ENCODE results near the gene RAMP3.

RAMP3 gene

DNA sequence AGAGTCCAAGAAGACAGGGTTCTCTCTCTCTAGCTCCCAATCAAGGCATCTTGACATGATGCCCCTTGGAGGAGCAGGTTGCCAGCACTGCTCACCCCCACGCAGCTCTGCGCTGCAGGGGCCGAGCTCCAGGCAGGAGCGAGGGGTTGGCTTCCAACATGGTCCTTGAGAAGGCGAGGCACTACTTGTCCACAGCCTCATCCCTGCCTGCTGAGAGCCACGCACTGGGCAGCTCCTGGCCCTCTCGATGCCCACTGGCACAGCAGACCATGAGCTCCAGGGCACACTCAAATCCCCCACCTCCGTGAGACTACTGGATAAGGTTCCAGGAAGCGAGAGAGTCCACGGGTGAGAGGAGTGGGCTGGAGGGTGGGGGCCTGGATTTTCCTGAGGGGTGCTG is 31.1 kb downstream of the RAMP3 start:
- Histone ChIP-seq H3K9me3 (no peaks in the 10 kb centered on the region), H3K4me3 (no peak overlapping the region), H3K36me3 (no peaks in the 10 kb centered on the region), H3K27ac (no peak overlapping the region), H3K4me1 (no peaks in the 10 kb centered on the region), H3K27me3 (no peaks in the 10 kb centered on the region)
- intact Hi-C loops (cut with DNase I; ENCODE audit: low total_unique reads), result no loop called here
- TF ChIP-seq, protein P1, sequence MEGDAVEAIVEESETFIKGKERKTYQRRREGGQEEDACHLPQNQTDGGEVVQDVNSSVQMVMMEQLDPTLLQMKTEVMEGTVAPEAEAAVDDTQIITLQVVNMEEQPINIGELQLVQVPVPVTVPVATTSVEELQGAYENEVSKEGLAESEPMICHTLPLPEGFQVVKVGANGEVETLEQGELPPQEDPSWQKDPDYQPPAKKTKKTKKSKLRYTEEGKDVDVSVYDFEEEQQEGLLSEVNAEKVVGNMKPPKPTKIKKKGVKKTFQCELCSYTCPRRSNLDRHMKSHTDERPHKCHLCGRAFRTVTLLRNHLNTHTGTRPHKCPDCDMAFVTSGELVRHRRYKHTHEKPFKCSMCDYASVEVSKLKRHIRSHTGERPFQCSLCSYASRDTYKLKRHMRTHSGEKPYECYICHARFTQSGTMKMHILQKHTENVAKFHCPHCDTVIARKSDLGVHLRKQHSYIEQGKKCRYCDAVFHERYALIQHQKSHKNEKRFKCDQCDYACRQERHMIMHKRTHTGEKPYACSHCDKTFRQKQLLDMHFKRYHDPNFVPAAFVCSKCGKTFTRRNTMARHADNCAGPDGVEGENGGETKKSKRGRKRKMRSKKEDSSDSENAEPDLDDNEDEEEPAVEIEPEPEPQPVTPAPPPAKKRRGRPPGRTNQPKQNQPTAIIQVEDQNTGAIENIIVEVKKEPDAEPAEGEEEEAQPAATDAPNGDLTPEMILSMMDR (IDR thresholded peaks at IDR 0.05), result no peak
- DNase-seq, result no peak

DNA sequence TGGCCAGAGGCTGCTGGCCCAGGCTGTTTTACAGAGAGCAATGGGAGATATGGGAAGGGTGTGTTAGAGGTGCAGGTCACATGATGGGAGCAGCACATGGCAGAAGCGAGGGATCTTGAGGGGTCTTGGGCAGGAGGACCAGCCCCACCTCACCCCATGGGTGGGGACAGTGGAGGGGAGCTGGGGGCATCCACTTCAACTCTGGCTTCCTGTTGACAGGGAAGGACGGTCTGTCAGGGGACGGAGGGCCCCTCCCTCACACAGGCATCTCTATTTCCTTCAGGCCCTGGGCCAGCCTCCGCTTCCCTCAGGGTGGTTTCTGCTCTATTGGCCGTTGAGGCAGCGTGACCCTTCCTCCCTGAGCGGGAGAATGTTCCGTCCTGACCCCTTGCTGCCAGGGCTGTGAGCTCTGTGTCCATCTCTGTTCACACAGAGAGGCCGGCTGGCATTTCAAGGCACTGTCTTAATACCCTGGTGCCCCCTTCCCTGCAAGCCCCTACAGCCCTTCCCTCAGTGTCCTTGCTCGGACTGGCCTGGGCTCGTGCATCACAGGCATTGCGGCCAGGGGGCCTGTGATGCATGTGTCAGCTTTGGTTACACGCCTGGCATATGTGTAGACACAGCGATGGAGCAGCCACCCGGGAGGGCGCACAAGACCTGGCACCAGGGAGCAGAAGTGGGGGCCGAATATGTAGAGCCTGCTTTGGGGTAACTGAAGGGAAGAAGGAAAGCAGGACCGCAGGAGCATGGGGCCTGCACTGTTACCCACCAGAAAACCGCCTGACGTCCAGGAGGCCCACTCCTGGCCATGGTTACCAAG is 31.8 kb downstream of the RAMP3 start:
- no peaks in the 10 kb centered on the region for H3K36me3 ChIP-seq
- TF ChIP-seq, protein P1 (IDR thresholded peaks at IDR 0.05), result no peak
- no peaks in the 10 kb centered on the region for H3K27me3 ChIP-seq
- no peaks in the 10 kb centered on the region for H3K9me3 ChIP-seq
- H3K4me1 ChIP-seq, result no peaks in the 10 kb centered on the region
- DNase-seq, result no peak
- H3K27ac ChIP-seq, result no peak overlapping the region
- H3K4me3 ChIP-seq, result no peak overlapping the region
- intact Hi-C loops (cut with DNase I; ENCODE audit: low total_unique reads), result no loop called here

DNA sequence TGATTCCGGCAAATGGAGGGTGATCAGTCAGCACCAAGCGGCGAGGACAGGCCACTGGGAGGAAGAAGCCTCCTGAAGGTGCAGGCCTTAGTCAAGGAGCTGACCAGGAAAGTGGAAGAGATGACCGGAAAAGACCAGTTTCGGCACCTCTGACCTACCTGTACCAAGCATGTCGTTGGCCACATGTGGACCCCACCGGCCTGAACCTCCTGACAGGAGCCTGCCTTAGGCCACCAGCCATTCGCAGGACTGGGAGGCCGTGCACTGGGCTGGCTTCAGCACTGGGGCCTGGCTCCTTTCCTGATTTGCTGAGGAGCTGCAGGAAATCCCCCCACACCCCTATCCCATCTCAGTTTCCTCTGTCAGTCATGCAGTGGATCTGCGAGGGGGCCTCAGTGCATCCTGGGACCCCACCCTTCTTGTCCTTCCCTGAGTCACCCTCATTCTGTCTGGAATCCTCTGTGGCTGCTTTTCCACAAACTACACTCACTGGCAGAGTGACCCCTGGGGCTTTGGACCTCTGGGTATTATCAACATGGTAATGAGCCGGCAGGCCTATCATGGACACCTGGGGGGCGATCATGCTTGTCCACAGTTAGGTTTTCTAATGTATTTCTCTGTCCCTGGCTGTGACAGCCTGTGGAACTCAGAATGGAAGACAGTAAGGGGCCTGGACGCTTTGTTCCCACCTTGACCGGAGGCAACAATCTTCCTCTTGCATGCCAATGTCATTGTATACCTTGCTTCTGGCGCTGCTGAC is 33.0 kb downstream of the RAMP3 start:
- H3K27ac ChIP-seq, result no peak overlapping the region
- H3K4me3 ChIP-seq, result no peak overlapping the region
- DNase-seq, result no peak
- intact Hi-C loops (cut with DNase I; ENCODE audit: low total_unique reads), result no loop called here
- no peaks in the 10 kb centered on the region for H3K9me3 ChIP-seq
- no peaks in the 10 kb centered on the region for H3K36me3 ChIP-seq
- H3K27me3 ChIP-seq, result peaks cover 0 to 4% of the 10 kb centered on the region in 2 donors
- TF ChIP-seq, protein P1 (IDR thresholded peaks at IDR 0.05), result no peak
- no peaks in the 10 kb centered on the region for H3K4me1 ChIP-seq

DNA sequence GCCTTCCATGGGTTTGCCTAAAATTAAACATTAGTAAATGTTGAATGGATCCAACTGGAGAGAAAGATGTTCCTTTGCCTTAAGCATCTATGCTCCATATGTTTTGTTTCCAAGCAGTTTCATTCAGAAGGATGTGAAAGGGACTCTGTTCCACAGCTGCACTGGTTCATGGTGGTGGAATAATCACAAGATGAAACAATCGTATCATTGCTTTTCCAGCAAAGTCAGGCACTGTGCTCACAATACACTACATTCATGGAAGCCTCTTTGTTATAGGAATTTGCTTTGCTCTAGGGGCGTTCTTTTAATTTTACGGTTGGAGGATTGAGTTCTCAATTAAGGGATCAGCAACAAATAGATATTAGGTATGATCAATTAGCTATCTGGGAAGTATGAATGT is 33.8 kb downstream of the RAMP3 start:
- Histone ChIP-seq H3K9me3 (no peaks in the 10 kb centered on the region), H3K27ac (no peak overlapping the region), H3K4me3 (no peak overlapping the region), H3K4me1 (no peaks in the 10 kb centered on the region), H3K27me3 (peaks cover 0 to 4% of the 10 kb centered on the region in 2 donors), H3K36me3 (no peaks in the 10 kb centered on the region)
- TF ChIP-seq, protein P1 (IDR thresholded peaks at IDR 0.05), result no peak
- no peak for DNase-seq
- intact Hi-C loops (cut with DNase I; ENCODE audit: low total_unique reads), result no loop called here

DNA sequence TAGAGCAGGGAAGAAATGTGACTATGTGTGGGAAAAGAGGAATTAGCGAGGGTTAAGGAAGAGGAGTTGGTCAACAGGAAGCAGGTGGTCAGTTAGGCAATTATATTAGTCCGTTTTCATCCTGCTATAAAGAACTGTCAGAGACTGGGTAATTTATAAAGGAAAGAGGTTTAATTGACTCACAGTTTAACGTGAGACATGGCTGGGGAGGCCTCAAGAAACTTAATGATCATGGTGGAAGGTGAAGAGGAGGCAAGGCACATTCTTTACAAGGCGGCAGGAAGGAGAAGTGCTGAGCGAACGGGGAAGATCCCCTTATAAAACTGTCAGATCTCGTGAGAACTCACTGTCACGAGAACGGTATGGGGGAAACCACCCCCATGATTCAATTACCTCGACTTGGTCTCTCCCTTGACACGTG is 35.0 kb downstream of the RAMP3 start:
- H3K9me3 ChIP-seq, result no peaks in the 10 kb centered on the region
- no peak overlapping the region for H3K27ac ChIP-seq
- no peaks in the 10 kb centered on the region for H3K4me1 ChIP-seq
- TF ChIP-seq, protein P1 (IDR thresholded peaks at IDR 0.05), result no peak
- peaks cover 0 to 4% of the 10 kb centered on the region in 2 donors for H3K27me3 ChIP-seq
- intact Hi-C loops (cut with DNase I; ENCODE audit: low total_unique reads), result no loop called here
- no peak overlapping the region for H3K4me3 ChIP-seq
- H3K36me3 ChIP-seq, result no peaks in the 10 kb centered on the region
- DNase-seq, result no peak
